Karpas-422 (cell line): Measurements from ENCODE around the gene HTRA2. TPM values are rescaled to one million over a fixed set of nuclear protein-coding genes. Genes with fewer than 3 reads are reported as not detected.
"Not testable (repeated sequence)": the region's sequence is repeated elsewhere in the genome, so short reads cannot be mapped to it uniquely, and the experiment has no call there.

Experiments used
- DNase-seq: peaks from one replicate; pipeline ENCODE4 v3.0.0-alpha.2; 2015
- H2AFZ ChIP-seq: fragments of 200-600 bp; sonication (generic); 2 replicates; pipeline ENCODE4 v1.6.1; 2014; ENCODE audit warnings: antibody characterized with exemption, low read length, mixed read lengths
- H3K27ac ChIP-seq: fragments of 200-600 bp; sonication (generic); 2 replicates; pipeline ENCODE4 v1.5.1; 2014; ENCODE audit warnings: mild to moderate bottlenecking, low read length, moderate library complexity
- H3K27me3 ChIP-seq: fragments of 200-600 bp; sonication (generic); 2 replicates; pipeline ENCODE4 v1.6.1; 2014; ENCODE audit warnings: low read length, mixed read lengths
- H3K36me3 ChIP-seq: fragments of 200-600 bp; sonication (generic); 2 replicates; pipeline ENCODE4 v1.6.1; 2014; ENCODE audit warnings: low read length, mixed read lengths; ENCODE audit not compliant: insufficient read depth
- H3K4me1 ChIP-seq: fragments of 200-600 bp; sonication (generic); 2 replicates; pipeline ENCODE4 v1.6.1; 2014; ENCODE audit warnings: mild to moderate bottlenecking, low read length, mixed read lengths
- H3K4me2 ChIP-seq: fragments of 200-600 bp; sonication (generic); 2 replicates; pipeline ENCODE4 v1.6.1; 2014; ENCODE audit warnings: low read length, low read depth, mild to moderate bottlenecking; ENCODE audit not compliant: poor library complexity, severe bottlenecking
- H3K4me3 ChIP-seq: fragments of 200-600 bp; sonication (generic); 2 replicates; pipeline ENCODE4 v1.5.1; 2014; ENCODE audit warnings: mild to moderate bottlenecking, antibody characterized with exemption, low read length, mixed read lengths
- H3K79me2 ChIP-seq: fragments of 200-600 bp; sonication (generic); 2 replicates; pipeline ENCODE4 v1.6.1; 2014; ENCODE audit warnings: mild to moderate bottlenecking, low read length, mixed read lengths
- H3K9ac ChIP-seq: fragments of 200-600 bp; sonication (generic); 2 replicates; pipeline ENCODE4 v1.6.0; 2014; ENCODE audit warnings: low read length
- H3K9me2 ChIP-seq: fragments of 200-600 bp; sonication (generic), shearing (Covaris generic); replicated peaks from 2 replicates; pipeline ENCODE4 v1.6.0; 2014; ENCODE audit warnings: mild to moderate bottlenecking, low read length, moderate library complexity; ENCODE audit not compliant: insufficient read depth
- H3K9me3 ChIP-seq: fragments of 300-700, 200-600 bp; sonication (generic); 2 replicates; pipeline ENCODE4 v1.6.1; 2014; ENCODE audit warnings: low read length, mixed read lengths
- H4K20me1 ChIP-seq: fragments of 200-600 bp; sonication (generic); 2 replicates; pipeline ENCODE4 v1.6.1; 2014; ENCODE audit warnings: mild to moderate bottlenecking, antibody characterized with exemption, low read length, low read depth; ENCODE audit not compliant: insufficient read depth
- total RNA-seq: library from RNA; depleted of rRNA; stranded (reverse); fragments of >200 nt; shearing (Covaris generic); gene quantifications from 2 replicates; pipeline ENCODE4 v1.2.3, GENCODE V29; 2014; ENCODE audit warnings: low replicate concordance; rRNA removed

The HTRA2 gene
- 36.8 and 72.1 TPM in 2 replicates for total RNA-seq

DNA sequence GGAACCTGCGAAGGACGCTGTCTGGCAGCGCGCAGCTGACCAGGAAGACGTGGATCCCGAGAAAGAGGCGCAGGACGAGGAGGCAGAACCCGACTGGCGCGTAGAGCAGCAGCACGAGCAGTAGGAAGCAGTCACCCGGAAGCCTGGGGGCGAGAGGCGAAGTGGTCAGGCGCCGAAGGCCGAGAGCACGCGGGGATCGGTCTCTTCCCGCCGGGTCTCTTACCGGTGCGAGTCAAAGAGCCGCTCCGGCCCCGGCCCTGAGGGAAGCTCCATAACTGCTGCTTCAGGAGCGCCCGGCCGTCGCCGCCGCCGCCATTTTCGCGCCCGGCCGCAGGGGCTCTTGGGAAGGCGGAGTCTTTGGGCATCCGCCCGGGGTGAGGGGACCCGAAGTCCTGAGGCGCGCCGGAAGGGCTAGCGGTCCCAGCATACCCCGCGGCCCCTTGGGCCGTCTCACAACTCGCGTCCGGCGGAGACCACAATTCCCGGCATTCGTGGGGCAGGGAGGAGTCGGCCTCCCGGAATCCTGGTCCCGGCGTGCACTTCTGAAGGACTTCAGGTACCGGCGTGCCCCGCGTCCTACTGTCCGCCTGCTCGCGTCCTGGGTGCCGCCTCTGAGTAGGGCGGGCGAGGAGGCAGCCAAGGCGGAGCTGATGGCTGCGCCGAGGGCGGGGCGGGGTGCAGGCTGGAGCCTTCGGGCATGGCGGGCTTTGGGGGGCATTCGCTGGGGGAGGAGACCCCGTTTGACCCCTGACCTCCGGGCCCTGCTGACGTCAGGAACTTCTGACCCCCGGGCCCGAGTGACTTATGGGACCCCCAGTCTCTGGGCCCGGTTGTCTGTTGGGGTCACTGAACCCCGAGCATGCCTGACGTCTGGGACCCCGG, at the start of gene HTRA2, which contains the start of gene AUP1:
HTRA2 (plus strand) TSS at position 577 of the 882 bp plus-strand sequence; CDS start at position 651, 74 bp downstream.
AUP1 (minus strand) TSS at position 350 of the 882 bp plus-strand sequence; CDS start at position 273, 77 bp downstream.
- Histone ChIP-seq H3K79me2 (peaks cover 31% of the 10 kb centered on the region), H3K36me3 (peaks cover 31% of the 10 kb centered on the region), H2AFZ (peak within 1 kb of the TSS; percentile 87), H3K4me1 (peaks cover 38% of the 10 kb centered on the region), H3K4me3 (peak within 1 kb of the TSS; percentile 91), H3K27me3 (no peaks in the 10 kb centered on the region), H3K9me3 (no peaks in the 10 kb centered on the region), H3K9me2 (no peaks in the 10 kb centered on the region), H3K9ac (peak within 1 kb of the TSS; percentile 94), H3K4me2 (peak within 1 kb of the TSS; percentile 92), H3K27ac (peak within 1 kb of the TSS; percentile 63), H4K20me1 (peaks cover 13% of the 10 kb centered on the region; the same call in 1 of the 2 replicates)
- DNase-seq, result peak; percentile 100

DNA sequence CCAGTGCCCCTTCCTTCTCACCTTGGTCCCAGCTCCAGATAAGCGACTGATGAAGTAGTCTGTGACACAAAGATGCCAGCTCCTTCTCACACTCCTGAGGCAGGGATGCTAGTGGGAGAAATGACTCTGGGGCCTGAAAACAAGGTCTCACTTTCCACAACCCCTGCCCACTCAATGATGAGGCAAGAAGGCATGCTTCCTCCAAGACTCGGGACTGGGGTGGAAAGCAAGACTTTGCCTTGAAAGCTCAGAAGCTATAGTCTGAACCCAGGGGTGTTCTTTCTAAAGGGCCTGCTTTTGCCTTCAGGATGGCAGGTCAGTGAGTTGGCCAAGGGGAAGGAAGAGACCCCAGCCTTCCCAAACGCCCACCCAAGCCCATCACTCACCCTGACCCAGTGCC, 48.3 kb upstream of the HTRA2 start:
- H3K4me2 ChIP-seq, result peak overlapping the region; percentile 88
- no peak for DNase-seq
- no peaks in the 10 kb centered on the region for H3K27me3 ChIP-seq
- no peak overlapping the region for H2AFZ ChIP-seq
- no peaks in the 10 kb centered on the region for H4K20me1 ChIP-seq
- H3K9ac ChIP-seq, result peak overlapping the region; percentile 85
- H3K36me3 ChIP-seq, result peaks cover 8% of the 10 kb centered on the region; the same call in 1 of the 2 replicates
- peaks cover 49% of the 10 kb centered on the region for H3K79me2 ChIP-seq
- no peaks in the 10 kb centered on the region for H3K9me3 ChIP-seq
- peaks cover 29% of the 10 kb centered on the region for H3K4me1 ChIP-seq
- H3K27ac ChIP-seq, result peak overlapping the region; percentile 72; the same call in 1 of the 2 replicates
- no peaks in the 10 kb centered on the region for H3K9me2 ChIP-seq
- peak overlapping the region; percentile 97 for H3K4me3 ChIP-seq

DNA sequence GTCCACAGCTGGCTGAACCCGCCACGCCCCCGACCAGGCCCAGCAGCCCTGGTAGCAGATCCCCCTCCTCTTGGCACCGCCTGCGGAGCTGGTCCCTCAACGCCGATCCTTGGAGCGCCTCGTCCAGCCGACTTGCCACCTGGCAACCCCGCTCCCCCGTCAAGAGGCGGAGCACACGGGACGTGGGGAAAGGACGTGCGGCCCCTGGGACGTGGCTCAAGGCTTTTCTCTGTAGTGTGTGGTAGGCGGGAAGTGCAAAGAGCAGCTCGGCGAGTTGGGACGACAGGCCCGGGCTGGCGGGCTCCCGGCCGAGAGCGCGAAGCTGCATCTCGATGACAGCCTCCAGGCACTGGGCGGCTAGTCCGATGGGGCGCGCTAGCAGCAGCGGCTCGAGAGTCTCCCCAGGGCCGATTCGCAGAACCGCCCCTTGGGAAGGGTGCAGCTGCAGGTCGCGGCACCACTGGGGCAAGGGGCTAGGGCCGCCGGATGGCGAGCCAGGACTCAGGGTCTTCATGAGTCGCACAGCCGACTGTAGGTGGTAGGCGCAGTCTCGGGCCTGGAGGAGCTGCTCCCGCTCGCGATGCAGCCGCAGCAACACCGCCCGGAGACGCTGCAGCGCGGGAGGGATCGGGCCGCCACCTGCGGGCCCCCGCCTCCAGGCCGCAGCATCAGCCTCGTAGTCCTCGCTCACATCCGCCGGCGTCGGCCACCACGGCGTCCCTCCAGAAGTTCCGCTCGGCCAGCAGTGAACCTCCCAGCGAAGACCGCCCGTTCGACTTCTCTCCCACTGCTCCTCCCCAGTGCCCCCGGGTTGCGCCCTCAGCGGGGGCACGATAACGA, 47.6 kb upstream of the HTRA2 start:
- H3K9me3 ChIP-seq, result no peaks in the 10 kb centered on the region
- H2AFZ ChIP-seq, result peak overlapping the region; percentile 85; the same call in 1 of the 2 replicates
- H3K4me2 ChIP-seq, result peak overlapping the region; percentile 88
- peak overlapping the region; percentile 72 for H3K27ac ChIP-seq
- H3K4me1 ChIP-seq, result peaks cover 29% of the 10 kb centered on the region
- H3K27me3 ChIP-seq, result no peaks in the 10 kb centered on the region
- peaks cover 8% of the 10 kb centered on the region; the same call in 1 of the 2 replicates for H3K36me3 ChIP-seq
- DNase-seq, result peak; percentile 91
- H3K4me3 ChIP-seq, result peak overlapping the region; percentile 97
- H4K20me1 ChIP-seq, result no peaks in the 10 kb centered on the region
- peaks cover 52% of the 10 kb centered on the region for H3K79me2 ChIP-seq
- no peaks in the 10 kb centered on the region for H3K9me2 ChIP-seq
- H3K9ac ChIP-seq, result peak overlapping the region; percentile 85

DNA sequence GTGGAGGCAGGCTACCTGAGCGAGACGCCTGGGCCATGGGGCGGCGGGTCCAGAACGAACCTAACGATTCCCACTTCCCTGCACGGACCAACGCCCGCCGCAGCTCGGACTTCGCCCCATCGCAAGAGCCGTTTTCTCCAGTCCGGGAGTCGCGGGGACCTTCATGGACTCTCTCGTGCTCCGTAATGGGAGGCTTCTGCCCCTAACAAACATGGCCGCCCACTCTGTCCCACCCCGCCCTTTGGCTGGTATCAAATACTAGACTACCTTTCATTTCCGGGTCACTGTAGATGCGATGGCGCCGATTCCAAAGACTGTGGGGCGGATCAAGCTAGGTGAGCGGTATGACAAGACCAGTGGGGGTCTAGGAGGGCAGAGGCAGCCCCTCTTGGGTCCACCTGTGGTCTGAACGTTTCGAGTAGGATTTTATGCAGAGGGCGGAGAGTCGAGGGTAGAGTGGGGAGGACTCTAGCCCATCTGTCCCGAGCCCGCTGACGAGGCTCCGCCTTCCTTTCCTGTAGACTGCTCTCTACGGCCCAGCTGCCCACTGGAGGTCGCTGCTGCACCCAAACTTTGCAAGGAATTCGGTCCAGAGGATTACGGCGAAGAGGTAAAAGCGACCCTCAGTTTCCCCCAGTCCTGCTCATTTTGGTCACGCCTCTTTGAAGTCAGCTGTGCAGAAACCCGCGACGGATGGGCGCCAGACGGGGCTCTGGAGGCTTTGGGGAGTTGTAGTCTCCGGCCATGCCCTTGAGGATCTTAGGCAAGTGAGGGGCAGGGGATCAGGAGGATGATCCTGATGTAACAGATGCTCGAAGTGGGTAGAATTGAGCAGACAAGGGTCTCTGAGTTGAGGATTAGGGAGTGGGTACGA, 46.7 kb upstream of the HTRA2 start, which contains the start of the genes CCDC142 and TTC31:
CCDC142 (minus strand) TSS at position 198 of the 874 bp plus-strand sequence; CDS start at position 37, 161 bp downstream.
TTC31 (plus strand) TSS at position 281 of the 874 bp plus-strand sequence; CDS start at position 296, 15 bp downstream.
- Histone ChIP-seq H3K4me1 (peaks cover 29% of the 10 kb centered on the region), H2AFZ (peak within 1 kb of the TSS; percentile 85), H4K20me1 (no peaks in the 10 kb centered on the region), H3K4me3 (peak within 1 kb of the TSS; percentile 97), H3K9ac (peak within 1 kb of the TSS; percentile 85), H3K27ac (peak within 1 kb of the TSS; percentile 72), H3K79me2 (peaks cover 54% of the 10 kb centered on the region), H3K4me2 (peak within 1 kb of the TSS; percentile 88), H3K9me3 (no peaks in the 10 kb centered on the region), H3K9me2 (no peaks in the 10 kb centered on the region), H3K27me3 (no peaks in the 10 kb centered on the region), H3K36me3 (peaks cover 8% of the 10 kb centered on the region; the same call in 1 of the 2 replicates)
- peak; percentile 98 for DNase-seq

DNA sequence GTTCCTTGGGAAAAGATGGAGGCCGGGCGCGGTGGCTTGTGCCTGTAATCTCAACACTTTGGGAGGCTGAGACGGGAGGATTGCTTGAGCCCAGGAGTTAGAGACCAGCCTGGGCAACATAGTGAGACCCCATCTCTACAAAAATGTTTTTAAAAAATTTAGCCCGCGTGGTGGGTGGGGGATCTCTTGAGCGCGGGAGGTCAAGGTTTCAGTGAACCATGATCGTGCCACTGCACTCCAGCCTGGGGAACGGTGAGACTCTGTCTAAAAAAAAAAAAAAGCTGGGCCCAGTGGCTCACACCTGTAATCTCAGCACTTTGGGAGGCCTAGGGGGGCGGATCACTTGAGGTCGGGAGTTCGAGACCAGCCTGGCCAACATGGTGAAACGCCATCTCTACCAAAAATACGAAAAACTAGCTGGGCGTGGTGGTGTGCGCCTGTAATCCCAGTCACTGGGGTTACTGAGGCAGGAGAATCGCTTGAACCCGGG, 46.0 kb upstream of the HTRA2 start:
- not testable (repeated sequence) for H3K9me3 ChIP-seq, H3K27me3 ChIP-seq, H4K20me1 ChIP-seq, H3K9me2 ChIP-seq, DNase-seq
- peak overlapping the region; percentile 85 for H3K9ac ChIP-seq
- peaks cover 29% of the 10 kb centered on the region for H3K4me1 ChIP-seq
- peaks cover 56% of the 10 kb centered on the region for H3K79me2 ChIP-seq
- peak overlapping the region; percentile 97 for H3K4me3 ChIP-seq
- H2AFZ ChIP-seq, result 0 out of 2 replicates have a peak overlapping the region, but pooled peaks have one; percentile 85
- peak overlapping the region; percentile 72; the same call in 1 of the 2 replicates for H3K27ac ChIP-seq
- H3K36me3 ChIP-seq, result peaks cover 11% of the 10 kb centered on the region; the same call in 1 of the 2 replicates
- peak overlapping the region; percentile 88 for H3K4me2 ChIP-seq

DNA sequence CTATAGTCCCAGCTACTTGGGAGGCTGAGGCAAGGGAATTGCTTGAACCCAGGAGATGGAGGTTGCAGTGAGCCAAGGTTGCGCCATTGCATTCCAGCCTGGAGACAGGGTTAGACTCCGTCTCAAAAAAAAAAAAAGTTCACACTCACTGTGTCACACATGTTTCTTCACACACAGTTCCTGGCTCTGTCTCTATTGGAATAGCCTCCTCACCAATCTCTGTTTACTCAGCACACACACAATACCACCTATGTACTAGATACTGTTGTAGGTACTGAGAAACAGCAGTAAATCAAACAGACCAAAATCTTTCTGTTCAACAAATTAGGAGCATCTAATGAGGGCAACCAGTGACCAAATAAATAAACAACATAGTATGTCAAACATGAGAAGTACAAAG, 43.6 kb upstream of the HTRA2 start:
- peaks cover 40% of the 10 kb centered on the region for H3K79me2 ChIP-seq
- H4K20me1 ChIP-seq, result no peaks in the 10 kb centered on the region
- no peak overlapping the region for H3K27ac ChIP-seq
- no peaks in the 10 kb centered on the region for H3K9me2 ChIP-seq
- H3K4me2 ChIP-seq, result no peak overlapping the region
- H3K27me3 ChIP-seq, result no peaks in the 10 kb centered on the region
- H3K9ac ChIP-seq, result no peak overlapping the region
- no peak overlapping the region for H2AFZ ChIP-seq
- H3K4me3 ChIP-seq, result no peak overlapping the region
- H3K4me1 ChIP-seq, result peaks cover 18% of the 10 kb centered on the region
- no peaks in the 10 kb centered on the region for H3K9me3 ChIP-seq
- no peak for DNase-seq
- peaks cover 3% of the 10 kb centered on the region; the same call in 1 of the 2 replicates for H3K36me3 ChIP-seq
